Activated CD8-positive, alpha-beta memory T cell treated with anti-CD3 and anti-CD28 coated beads for 36 hours (primary cell): Measurements from ENCODE around the gene TBRG4. TPM values are rescaled to one million over a fixed set of nuclear protein-coding genes. Genes with fewer than 3 reads are reported as not detected.

ENCODE experiments used
- CTCF ChIA-PET: fragments of 350-600 bp; sonication (Branson Sonifier 250); formaldehyde crosslinking; loops from one replicate; lab custom pipeline; 2021; ENCODE audit warnings: antibody characterized with exemption; lab: Charles Lee
- POLR2A ChIA-PET: fragments of 350-600 bp; sonication (Branson Sonifier 250); formaldehyde crosslinking; loops from one replicate; lab custom pipeline; 2021; ENCODE audit warnings: antibody characterized with exemption; lab: Charles Lee
- total RNA-seq, 2 experiments: library from RNA; stranded (reverse); gene quantifications; one replicate each; pipeline ENCODE4 v1.2.3, GENCODE V29; 2021

The TBRG4 gene
- total RNA-seq, 2 experiments from 2014 or later: 213 to 221 TPM

DNA sequence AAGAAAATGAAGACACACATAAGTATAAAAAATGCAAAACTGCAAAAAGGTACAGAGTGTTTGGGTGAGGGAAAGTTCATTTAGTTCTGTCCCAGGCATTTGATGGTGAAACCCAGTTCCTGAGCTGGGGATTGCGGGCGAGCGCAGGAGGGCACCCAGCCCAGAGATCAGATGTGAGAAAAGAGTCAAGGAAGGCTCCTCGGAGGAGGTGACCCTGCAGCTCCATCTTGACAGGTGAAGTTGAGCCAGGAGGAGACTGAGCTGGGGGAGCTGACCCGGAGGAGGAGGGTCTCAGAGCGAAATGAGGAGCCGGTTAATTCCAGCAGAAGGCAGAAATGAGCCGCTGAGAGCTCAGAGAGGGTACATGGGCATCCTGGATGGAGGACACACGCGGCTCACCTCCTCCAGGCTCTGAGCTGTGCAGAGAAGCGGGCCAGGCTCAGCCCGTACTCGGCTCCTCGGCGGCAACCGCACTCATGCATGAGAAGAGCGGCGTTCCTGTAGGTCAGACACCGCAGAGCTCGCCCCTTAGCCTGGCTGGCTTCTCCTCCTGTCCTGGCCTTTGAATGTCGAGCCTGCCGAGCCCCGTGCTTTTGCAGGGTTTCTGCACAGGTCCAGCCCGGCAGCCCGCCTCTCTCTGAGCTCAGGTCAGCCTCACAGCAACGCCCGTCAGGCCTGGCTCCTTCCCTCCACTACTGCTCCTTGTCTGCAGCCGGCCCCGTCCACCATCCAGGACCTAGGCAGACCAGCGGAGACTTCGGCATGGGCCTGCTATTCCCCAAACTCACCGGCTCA lies 36.6 kb upstream of the TBRG4 start:
- ChIA-PET POLR2A (no interaction called here), CTCF (interaction anchor here (1.0 kb wide), 1 partner anchor 10 kb away, joined by 3 read pairs; no protein-coding TSS in a partner anchor)

DNA sequence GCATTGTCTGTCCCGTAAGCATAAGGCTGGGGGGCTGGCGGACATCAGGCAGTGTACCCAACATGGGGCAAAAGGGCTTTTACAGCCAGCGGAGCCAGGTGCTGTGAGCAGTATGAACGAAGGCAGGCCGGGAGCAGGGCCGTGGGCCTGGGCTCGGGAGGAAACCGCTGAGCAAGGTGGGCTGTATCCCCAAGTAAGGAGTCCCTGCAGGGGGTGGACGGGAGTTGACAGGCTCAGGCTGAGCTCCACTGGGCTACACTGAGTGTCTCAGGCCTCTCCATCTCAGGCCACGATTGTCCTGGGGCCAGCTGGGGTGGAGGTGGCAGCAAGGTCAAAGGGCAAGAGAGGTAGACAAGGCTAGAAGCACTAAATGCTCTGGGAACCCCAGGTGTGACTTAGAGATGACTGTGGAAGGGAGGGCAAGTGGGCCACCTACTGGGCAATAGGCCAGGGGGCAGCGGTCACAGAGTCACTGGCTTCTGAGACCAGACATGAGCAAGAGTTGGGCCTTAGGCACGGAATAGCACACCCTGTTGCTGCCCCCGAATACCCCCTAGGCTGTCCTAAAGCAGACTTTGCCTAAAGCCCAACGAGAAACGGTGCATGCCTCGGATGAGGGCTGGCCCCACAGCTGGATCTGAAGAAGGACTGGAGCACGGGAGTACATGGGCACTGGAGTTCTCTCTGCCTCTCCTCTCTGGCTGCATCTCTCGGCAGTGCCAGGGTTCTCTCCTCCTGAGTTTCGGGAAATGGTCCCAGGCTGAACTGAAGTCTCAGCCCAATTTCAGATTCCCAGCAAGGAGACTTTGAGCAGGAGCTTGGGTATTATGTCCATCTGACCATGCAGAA lies 35.3 kb upstream of the TBRG4 start:
- CTCF ChIA-PET: interaction anchor here (1.0 kb wide), 1 partner anchor 8 kb away, joined by 3 read pairs; no protein-coding TSS in a partner anchor
- POLR2A ChIA-PET: no interaction called here

GRCh38 chr7:45145881-45146280 lies 34.4 kb upstream of the TBRG4 start:
- CTCF ChIA-PET: interaction anchor here (1.1 kb wide), 1 partner anchor 10 kb away, joined by 3 read pairs; no protein-coding TSS in a partner anchor
- POLR2A ChIA-PET: interaction anchor here (0.6 kb wide), 1 partner anchor 147 kb away, joined by 3 read pairs; no protein-coding TSS in a partner anchor

DNA sequence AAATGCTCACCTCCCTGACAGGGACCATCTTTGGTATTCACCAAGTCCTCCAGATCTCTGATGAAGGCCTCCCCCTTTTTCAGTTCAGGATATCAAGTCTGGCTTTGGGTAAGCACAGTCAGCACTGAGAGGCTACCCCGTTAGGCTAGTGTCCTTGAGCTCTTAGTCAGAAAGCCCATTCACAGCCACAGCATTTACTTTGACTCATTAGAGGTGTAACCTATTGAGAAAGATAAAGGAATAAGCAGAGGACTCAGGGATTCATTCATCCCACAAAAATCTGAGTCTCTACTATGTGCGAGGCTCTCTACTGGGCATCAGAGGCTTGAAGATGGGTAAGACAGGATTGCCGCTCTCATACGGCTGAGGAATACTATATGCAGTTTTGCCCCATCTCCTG lies 32.1 kb upstream of the TBRG4 start:
- ChIA-PET CTCF (no interaction called here), POLR2A (no interaction called here)

DNA sequence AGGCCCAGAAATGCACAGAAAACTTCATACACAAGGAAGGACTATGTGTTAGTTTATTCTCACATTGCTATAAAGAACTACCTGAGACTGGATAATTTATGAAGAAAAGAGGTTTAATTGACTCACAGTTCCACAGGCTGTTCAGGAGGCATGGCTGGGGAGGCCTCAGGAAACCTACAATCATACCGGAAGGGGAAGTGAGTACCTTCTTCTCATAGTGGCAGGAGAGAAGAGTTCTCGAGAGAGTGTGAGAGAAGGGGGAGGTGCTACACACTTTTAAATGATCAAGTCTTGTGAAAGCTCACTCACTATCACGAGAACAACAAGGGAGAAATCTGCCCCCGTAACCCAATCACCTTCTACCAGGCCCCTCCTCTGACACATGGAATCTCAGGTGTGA lies 29.3 kb upstream of the TBRG4 start:
- POLR2A ChIA-PET: no interaction called here
- CTCF ChIA-PET: no interaction called here

DNA sequence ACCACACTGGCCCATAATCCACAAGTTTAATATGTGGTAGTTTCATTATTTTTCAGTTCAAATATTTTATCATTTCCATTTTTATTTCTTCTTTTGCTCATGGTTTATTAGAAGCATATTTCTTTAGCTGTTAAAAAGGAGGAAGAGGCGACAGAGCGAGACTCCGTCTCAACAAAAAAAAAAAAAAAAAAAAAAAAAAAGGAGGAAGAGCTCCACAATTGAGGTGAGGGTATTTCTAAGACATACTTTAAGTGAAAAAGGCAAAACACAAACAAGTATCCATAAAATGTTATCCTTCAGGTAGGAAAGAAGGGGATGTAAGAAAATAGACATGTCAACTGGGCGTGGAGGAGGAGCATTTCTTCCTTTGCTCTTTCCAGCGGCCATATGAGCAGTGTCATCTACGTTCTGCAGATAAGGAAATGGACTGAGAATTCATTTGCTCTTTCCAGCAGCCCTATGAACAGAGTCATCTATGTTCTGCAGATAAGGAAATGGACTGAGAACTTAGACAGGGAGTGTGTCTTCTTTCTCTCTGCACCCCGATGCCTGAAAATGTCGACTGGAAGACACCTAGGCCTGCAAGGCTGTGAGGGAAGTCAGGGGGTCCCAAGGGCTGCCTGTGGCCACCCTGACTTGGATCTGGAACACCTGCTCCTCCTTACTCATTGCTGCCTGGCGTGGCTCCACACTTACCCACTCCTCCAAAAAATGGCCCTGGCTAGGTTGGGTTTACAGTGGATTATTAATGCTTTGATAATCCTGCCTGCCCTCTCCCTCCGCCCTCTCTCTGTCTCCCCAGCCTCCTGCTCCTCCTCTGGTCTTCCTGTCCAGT lies 27.2 kb upstream of the TBRG4 start:
- CTCF ChIA-PET: interaction anchor here (0.7 kb wide), 1 partner anchor 9 kb away, joined by 3 read pairs; no protein-coding TSS in a partner anchor
- POLR2A ChIA-PET: no interaction called here

DNA sequence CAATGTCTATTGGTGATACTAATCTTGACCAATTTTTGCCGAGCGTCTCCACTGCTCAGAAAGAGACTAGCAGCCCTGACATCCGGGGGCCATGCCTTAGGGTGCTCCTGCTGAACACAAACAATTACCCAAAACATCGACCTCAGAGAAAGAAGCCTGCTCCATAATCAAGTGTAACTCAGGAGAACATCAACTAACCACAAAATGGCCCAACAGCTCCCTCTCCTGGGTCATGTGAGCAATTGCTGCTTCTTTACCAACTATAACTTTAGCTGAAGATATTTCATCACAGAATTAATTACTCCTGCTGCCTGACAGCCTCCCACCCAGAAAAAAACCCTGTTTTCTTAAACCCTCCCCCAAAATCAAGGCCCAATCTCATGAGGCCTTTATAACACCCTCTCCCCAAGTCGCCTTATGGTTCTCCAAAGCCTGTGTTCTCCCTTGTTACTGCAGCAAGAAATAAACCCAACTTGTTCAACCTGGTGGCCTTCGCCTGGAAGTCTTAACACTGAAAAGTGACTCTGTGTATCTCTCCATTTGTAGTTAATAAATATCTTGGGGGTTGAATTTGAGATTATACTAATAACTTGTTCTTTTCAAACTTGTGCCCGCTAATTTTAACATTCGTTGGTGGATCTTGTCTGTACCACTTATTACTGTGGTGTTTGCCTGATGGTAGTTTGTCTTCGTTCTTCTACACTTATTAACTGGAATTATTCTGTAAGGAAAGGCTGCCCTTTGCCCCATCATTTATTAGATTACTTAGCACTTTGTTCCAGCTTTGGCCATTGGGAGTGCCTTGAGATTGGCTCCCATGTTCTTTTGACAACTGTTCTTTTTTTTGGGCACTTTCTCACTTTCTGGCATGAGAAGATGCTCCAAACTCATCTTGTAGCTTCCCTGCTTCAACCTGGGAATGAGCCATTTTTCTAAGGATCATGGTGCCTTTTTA lies 24.9 kb upstream of the TBRG4 start:
- ChIA-PET CTCF (interaction anchor here (0.6 to 3.0 kb wide), 24 partner anchors 14 to 410 kb away, joined by 3 to 11 read pairs (median 4); partner anchors contain the start of genes CCM2 and TBRG4), POLR2A (interaction anchor here (0.6 to 0.7 kb wide), 2 partner anchors 158 to 1466 kb away, joined by 3 read pairs; partner anchors contain the start of gene MYO1G)

GRCh38 chr7:45133877-45134276 lies 22.4 kb upstream of the TBRG4 start:
- POLR2A ChIA-PET: no interaction called here
- CTCF ChIA-PET: no interaction called here

DNA sequence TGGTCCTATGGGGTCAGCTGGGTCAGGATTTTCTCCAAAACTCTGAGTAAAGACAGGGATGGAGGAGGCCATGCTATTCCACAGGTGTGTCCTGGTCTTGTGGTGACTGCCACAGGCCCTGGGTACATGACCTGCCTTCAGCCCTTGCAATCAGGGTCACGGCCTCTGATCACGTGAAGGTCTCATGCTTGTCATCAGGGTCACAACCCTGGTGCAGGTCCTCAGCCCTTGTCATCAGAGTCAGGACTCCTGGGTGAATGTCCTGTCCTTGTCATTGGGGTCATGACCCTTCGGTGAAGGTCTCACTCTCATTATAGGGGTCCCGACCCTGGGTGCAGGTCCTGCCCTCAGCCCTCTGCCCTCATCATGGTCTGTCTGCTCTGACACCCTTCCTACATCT lies 21.9 kb upstream of the TBRG4 start:
- CTCF ChIA-PET: no interaction called here
- POLR2A ChIA-PET: no interaction called here

DNA sequence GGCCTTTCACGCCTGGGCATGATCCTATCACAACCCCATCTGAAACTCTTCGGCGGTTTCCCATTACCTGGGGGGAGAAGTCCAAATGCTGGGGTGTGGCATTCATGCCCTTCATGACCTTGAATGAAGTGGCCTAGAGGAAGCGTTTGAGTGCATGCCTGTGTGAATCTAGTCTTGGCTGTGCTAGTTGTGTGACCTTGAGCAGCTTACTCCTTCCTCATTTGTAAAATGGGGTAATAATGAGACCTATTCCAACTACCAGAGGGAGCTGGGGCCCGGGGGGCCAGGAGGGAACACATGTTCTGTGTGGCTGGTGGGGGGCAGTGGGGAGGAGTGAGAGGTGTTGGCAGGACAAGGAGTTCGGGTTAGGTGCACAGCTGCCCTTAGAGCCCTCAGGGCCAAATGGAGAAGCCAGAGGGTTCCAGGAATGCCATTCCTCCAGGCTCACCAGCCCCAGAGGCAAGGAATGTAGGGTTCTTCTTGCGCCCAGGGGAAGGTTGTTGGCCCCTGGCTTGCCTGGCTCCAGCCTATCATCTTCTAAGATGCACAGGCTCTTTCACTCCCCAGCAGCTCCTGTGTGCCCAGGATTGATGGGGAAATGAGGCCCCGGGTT lies 21.3 kb upstream of the TBRG4 start:
- POLR2A ChIA-PET: no interaction called here
- CTCF ChIA-PET: no interaction called here

- POLR2A ChIA-PET: no interaction called here
- CTCF ChIA-PET: no interaction called here
Measured at GRCh38 chr7:45131891-45132290, 20.4 kb upstream of the TBRG4 start.

DNA sequence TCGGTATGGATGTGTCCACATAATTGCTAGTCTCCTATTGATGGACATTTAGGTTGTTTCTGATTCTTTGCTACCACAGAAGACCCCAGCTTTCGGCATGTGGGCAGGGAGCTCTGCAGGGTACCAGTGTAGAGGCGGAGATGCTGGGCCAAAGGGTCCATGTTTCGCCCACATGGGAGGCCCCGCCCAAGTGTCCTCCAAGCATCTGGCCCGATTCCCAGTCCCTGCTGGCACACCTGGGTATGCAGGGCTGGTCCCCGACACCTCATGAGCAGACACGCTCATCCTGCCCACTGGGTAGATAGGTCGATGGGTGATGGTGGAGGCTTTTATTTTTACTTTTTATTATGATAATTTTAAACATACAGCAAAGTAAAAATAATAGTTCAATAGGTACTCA lies 19.4 kb upstream of the TBRG4 start:
- ChIA-PET CTCF (no interaction called here), POLR2A (no interaction called here)

DNA sequence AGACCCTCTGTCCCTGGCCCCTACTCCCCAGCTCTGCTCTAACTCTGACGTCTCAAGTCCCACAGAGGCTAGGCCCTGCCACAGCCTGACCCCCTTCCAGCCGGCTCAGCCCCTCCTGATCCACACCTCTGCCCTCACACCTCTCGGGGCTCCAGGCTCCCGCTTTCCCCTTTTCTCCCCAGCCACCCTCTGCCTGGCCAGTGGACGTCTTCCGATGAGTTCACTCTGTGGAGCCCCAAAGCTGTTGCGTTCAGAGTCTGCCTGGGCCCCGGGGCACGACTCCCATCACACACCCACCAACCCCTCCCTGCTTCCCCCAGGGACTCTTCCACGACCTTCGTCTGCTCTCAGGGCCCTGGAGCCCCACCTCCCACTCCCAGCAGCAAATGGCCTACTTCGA lies 18.4 kb upstream of the TBRG4 start:
- ChIA-PET CTCF (no interaction called here), POLR2A (no interaction called here)

DNA sequence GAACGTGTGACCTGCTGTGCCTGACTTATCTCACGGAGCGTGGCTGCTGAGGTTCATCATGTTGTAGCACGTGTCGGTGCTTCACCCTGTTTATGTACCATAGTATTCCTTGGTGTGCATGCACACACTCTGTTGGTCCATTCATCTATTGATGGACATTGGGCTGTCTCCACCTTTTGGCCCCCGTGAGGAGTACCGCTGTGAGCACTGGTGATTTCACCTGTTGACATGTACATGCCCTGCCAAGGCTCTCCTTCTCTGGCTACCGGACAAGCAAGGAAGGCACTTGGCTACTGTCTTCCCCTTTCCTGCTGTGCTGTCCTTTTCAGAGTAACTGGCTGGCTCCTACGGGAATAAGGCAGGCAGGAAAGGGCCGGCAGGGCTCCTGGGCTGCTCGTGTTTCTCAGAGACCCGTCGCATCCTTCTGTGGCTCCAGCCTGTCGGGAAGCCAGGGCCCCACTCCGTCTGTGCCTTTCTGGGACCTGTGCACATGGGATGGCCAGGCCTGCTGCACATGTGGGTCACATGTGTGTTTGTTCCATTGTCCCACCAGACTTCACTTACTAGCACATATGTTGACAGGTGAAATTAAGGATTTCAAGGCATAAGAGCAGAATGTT lies 17.8 kb upstream of the TBRG4 start:
- ChIA-PET CTCF (no interaction called here), POLR2A (no interaction called here)

DNA sequence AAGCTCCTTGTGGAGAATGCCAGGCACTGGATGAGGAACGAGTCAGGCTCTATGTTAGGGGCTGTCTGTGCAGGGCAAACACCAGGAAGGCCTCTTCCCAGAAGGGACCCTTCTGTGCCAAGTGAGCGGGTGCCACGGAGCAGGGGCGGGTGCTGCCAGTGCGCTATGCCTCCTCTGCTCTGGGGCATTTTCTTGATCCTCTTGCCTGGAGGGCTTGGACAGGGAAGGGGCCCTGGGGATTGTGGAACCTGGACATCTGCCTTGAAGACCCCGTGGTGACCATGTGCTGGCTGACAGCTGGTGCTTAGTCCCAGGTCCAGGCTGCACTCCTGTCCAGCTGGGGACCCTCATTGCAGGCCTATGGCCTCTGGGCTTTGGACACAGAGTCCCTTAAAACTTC lies 15.4 kb upstream of the TBRG4 start:
- ChIA-PET POLR2A (no interaction called here), CTCF (no interaction called here)

DNA sequence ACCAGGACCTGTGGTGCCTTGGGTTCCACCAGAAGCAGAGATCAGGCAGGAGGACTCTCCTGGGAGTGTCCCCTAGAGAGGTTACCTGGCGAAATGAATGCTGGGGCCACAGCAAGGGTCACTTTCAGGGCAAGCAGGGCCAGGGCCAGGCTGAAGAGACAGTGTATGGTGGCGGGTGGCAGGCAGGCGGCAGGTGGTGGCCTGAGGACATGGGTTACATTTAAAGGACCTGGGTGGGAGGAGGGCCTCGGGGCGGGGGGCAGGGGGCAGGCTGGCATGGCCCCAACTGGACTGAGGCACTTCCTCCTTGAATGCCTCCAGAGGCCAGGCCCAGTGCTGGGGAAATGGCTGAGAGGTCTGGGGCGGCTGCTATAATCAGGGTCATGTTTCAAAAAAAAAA lies 14.7 kb upstream of the TBRG4 start:
- POLR2A ChIA-PET: no interaction called here
- CTCF ChIA-PET: no interaction called here

- CTCF ChIA-PET: interaction anchor here (0.6 kb wide), 1 partner anchor 42 kb away, joined by 3 read pairs; no protein-coding TSS in a partner anchor
- POLR2A ChIA-PET: no interaction called here
Measured at GRCh38 chr7:45125193-45125904, 13.9 kb upstream of the TBRG4 start.
